Measurements from ENCODE around the gene ASPHD2.
"Not testable (repeated sequence)": the region's sequence is repeated elsewhere in the genome, so short reads cannot be mapped to it uniquely, and the experiment has no call there.

ASPHD2 gene

DNA sequence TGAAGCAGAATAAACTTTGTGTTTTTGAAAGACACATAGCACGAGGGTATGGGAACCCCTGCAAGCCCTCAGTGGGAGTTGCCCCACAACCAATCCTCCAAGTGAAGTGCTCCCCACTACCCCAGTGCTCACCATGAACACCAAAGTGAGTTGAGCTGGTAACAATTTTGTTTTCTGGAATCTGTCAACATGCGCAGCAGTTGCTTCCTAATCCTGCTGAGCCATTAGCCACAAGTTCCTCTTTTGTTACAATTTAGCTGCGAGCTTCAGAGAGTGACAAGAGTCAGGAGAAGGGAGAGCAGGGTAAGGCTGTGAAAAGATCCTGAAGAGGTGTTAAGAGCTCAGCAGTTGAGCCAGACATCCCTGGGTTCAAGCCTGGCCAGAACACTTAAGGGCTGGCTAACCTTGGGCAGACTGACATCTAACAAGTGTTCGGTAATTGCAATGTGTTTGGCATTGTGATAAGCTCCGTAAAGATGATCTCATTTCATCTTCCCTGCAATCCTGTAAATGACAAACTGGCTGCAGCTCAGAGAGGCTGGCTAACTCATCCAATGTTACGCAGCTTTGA is 24.1 kb upstream of the ASPHD2 start:
- H3K27ac ChIP-seq (ENCODE audit: poor library complexity, severe bottlenecking): no peak overlapping the region

DNA sequence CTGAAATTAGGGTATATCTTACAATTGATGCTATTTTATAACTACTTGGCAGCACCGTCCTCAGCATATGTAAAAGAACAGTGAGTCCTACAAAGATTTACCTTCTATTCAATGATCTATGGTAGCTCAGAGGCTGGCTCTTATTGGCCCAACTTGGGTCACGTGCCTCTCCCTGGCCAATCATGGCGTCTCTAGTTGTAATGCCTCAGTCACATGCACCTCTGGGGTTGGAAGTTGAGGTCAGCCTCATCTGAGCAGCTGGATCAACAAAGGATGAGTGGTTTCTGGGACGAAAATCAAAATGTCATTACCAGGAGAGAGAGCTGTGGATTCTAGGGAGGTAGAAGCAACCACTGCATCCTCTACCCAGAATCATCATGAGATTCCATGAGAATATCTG is 22.9 kb upstream of the ASPHD2 start:
- no peak overlapping the region for H3K27ac ChIP-seq (ENCODE audit: poor library complexity, severe bottlenecking)
- DNase-seq (ENCODE audit: low spot score) (no peak), ATAC-seq (ENCODE audit: low read depth) (no peak)
- no peaks in the 10 kb centered on the region for H3K27me3 ChIP-seq (ENCODE audit: insufficient read depth, poor library complexity, severe bottlenecking)
- TF ChIP-seq, protein P1, sequence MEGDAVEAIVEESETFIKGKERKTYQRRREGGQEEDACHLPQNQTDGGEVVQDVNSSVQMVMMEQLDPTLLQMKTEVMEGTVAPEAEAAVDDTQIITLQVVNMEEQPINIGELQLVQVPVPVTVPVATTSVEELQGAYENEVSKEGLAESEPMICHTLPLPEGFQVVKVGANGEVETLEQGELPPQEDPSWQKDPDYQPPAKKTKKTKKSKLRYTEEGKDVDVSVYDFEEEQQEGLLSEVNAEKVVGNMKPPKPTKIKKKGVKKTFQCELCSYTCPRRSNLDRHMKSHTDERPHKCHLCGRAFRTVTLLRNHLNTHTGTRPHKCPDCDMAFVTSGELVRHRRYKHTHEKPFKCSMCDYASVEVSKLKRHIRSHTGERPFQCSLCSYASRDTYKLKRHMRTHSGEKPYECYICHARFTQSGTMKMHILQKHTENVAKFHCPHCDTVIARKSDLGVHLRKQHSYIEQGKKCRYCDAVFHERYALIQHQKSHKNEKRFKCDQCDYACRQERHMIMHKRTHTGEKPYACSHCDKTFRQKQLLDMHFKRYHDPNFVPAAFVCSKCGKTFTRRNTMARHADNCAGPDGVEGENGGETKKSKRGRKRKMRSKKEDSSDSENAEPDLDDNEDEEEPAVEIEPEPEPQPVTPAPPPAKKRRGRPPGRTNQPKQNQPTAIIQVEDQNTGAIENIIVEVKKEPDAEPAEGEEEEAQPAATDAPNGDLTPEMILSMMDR (IDR thresholded peaks at IDR 0.05; ENCODE audit: poor library complexity, severe bottlenecking): no peak
- no peaks in the 10 kb centered on the region for H3K36me3 ChIP-seq (ENCODE audit: low read depth)
- no peaks in the 10 kb centered on the region for H3K4me1 ChIP-seq (ENCODE audit: insufficient read depth, poor library complexity, severe bottlenecking)
- no peak overlapping the region for H3K4me3 ChIP-seq (ENCODE audit: severe bottlenecking)
- H3K9me3 ChIP-seq (ENCODE audit: severe bottlenecking): no peaks in the 10 kb centered on the region

More for the DNA sequence above, 24.1 kb upstream of the ASPHD2 start:
- no peaks in the 10 kb centered on the region for H3K36me3 ChIP-seq (ENCODE audit: low read depth)
- ATAC-seq (ENCODE audit: low read depth) (no peak), DNase-seq (ENCODE audit: low spot score) (no peak)
- H3K27me3 ChIP-seq (ENCODE audit: insufficient read depth, poor library complexity, severe bottlenecking): no peaks in the 10 kb centered on the region
- no peak overlapping the region for H3K4me3 ChIP-seq (ENCODE audit: severe bottlenecking)
- TF ChIP-seq, protein P1 (IDR thresholded peaks at IDR 0.05; ENCODE audit: poor library complexity, severe bottlenecking): no peak
- H3K4me1 ChIP-seq (ENCODE audit: insufficient read depth, poor library complexity, severe bottlenecking): no peaks in the 10 kb centered on the region
- H3K9me3 ChIP-seq (ENCODE audit: severe bottlenecking): no peaks in the 10 kb centered on the region

DNA sequence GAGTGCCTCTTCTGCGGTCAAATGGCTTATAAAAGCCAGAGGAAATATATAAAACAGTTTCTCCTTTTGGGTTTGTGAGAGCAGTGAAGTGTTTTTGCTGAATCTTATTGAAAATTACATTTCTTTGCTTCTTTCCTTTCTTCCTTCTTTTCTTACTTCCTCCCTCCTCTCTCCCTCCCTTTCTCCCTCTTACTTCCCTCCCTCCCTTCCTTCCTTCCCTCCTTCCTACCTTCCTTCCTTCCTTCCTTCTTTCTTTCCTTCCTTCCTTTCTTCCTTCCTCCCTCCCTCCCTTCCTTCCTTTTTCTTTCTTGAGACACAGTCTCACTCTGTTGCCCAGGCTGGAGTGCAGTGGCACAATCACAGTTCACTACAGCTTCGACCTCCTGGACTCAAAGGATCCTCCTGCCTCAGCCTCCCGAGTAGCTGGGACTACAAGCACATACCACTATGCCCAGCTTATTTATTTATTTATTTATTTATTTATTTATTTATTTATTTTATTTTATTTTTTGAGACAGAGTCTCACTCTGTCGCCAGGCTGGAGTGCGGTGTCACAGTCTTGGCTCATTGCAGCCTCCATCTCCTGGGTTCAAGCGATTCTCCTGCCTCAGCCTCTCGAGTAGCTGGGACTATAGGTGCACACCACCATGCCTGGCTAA is 20.4 kb upstream of the ASPHD2 start:
- not testable (repeated sequence) for H3K4me3 ChIP-seq (ENCODE audit: severe bottlenecking); H3K9me3 ChIP-seq (ENCODE audit: severe bottlenecking); H3K4me1 ChIP-seq (ENCODE audit: insufficient read depth, poor library complexity, severe bottlenecking); H3K27ac ChIP-seq (ENCODE audit: poor library complexity, severe bottlenecking); ATAC-seq (ENCODE audit: low read depth); H3K36me3 ChIP-seq (ENCODE audit: low read depth); DNase-seq (ENCODE audit: low spot score); H3K27me3 ChIP-seq (ENCODE audit: insufficient read depth, poor library complexity, severe bottlenecking)

DNA sequence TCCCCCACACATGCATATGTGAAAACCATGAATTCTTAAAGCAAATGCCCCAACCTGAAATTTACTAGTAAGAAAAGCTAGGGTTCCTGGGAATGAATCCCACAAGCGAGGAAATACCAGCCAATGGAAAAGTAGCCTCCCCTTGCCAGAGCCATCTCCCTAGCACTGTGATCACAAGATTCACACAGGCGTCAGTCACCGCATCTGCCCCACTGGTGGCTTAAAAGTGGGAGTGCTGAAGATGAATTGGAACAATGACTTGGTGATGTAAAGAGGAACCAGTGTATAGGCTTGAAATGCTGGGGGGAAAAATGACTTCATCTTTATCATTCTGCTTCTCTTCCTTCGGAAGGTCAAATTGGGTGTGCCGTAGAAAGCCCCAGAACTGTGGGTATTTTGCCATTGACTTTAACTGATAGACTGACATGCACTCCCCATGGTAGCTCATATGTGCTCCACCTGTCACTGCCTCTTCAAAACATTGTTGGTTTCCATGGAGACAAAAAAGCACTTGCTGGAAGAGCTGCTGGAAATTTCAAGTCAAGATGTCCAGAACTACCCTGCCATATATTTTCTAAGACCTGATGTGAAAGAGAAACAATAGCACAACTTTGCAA is 19.2 kb upstream of the ASPHD2 start:
- ATAC-seq (ENCODE audit: low read depth) (no peak), DNase-seq (ENCODE audit: low spot score) (no peak)
- H3K4me3 ChIP-seq (ENCODE audit: severe bottlenecking): no peak overlapping the region
- no peaks in the 10 kb centered on the region for H3K9me3 ChIP-seq (ENCODE audit: severe bottlenecking)
- no peaks in the 10 kb centered on the region for H3K36me3 ChIP-seq (ENCODE audit: low read depth)
- H3K27me3 ChIP-seq (ENCODE audit: insufficient read depth, poor library complexity, severe bottlenecking): no peaks in the 10 kb centered on the region
- H3K27ac ChIP-seq (ENCODE audit: poor library complexity, severe bottlenecking): no peak overlapping the region
- TF ChIP-seq, protein P1 (IDR thresholded peaks at IDR 0.05; ENCODE audit: poor library complexity, severe bottlenecking): no peak
- no peaks in the 10 kb centered on the region for H3K4me1 ChIP-seq (ENCODE audit: insufficient read depth, poor library complexity, severe bottlenecking)

DNA sequence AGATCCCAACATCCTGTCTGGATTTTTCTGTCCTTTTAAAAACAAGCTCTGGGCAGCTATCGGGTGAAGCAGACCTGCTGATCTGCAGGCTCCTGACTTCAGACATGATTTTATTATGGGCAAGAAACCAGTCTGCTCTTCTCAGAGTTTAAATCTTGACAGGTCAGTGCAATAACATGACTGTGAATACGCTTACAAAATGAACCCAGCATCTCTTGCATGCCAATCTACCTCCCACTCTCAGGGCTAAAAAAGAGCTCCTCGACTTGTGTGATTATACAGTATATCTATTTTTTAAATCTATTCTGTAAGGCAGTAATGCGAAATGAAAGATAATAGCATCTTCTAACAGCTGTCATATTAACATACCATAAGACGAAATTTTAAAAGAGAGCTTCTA is 18.7 kb upstream of the ASPHD2 start:
- H3K4me1 ChIP-seq (ENCODE audit: insufficient read depth, poor library complexity, severe bottlenecking): no peaks in the 10 kb centered on the region
- DNase-seq (ENCODE audit: low spot score): no peak
- no peaks in the 10 kb centered on the region for H3K36me3 ChIP-seq (ENCODE audit: low read depth)
- H3K27me3 ChIP-seq (ENCODE audit: insufficient read depth, poor library complexity, severe bottlenecking): no peaks in the 10 kb centered on the region
- H3K27ac ChIP-seq (ENCODE audit: poor library complexity, severe bottlenecking): no peak overlapping the region
- no peak overlapping the region for H3K4me3 ChIP-seq (ENCODE audit: severe bottlenecking)
- TF ChIP-seq, protein P1 (IDR thresholded peaks at IDR 0.05; ENCODE audit: poor library complexity, severe bottlenecking): no peak
- ATAC-seq (ENCODE audit: low read depth): no peak
- H3K9me3 ChIP-seq (ENCODE audit: severe bottlenecking): no peaks in the 10 kb centered on the region

All from RWPE2 (cell line).